OCI-LY3 (cell line): Measurements from ENCODE around the gene BTBD19.

Source experiments
- H2AFZ ChIP-seq: fragments of 200-600, 300-600 bp; shearing (Covaris generic); 2 replicates; pipeline ENCODE4 v1.6.0; 2014; ENCODE audit warnings: antibody characterized with exemption, low read depth, low read length
- H3K27ac ChIP-seq: fragments of 200-600, 300-600 bp; sonication (generic); 2 replicates; pipeline ENCODE4 v1.5.1; 2014; ENCODE audit warnings: mild to moderate bottlenecking, low read length, moderate library complexity, mixed read lengths
- H3K27me3 ChIP-seq: fragments of 200-600, 300-600 bp; sonication (generic); 2 replicates; pipeline ENCODE4 v1.6.1; 2014; ENCODE audit warnings: low read depth, low read length, mixed read lengths
- H3K36me3 ChIP-seq: fragments of 200-600, 300-600 bp; sonication (generic); replicated peaks from 2 replicates; pipeline ENCODE3; 2014; ENCODE audit warnings: low read depth, low read length, mixed read lengths
- H3K4me1 ChIP-seq: fragments of 300-600, 200-600 bp; sonication (generic); 2 replicates; pipeline ENCODE4 v1.6.1; 2014; ENCODE audit warnings: low read length, mixed read lengths
- H3K4me2 ChIP-seq: fragments of 200-600, 300-600 bp; sonication (generic); 2 replicates; pipeline ENCODE4 v1.6.1; 2014; ENCODE audit warnings: low read length, mixed read lengths
- H3K4me3 ChIP-seq: fragments of 300-600, 200-600 bp; sonication (generic); 2 replicates; pipeline ENCODE4 v1.5.1; 2014; ENCODE audit warnings: antibody characterized with exemption, mild to moderate bottlenecking, low read length, moderate library complexity
- H3K79me2 ChIP-seq: fragments of 300-600, 200-600 bp; shearing (Covaris generic); 2 replicates; pipeline ENCODE4 v1.6.1; 2014; ENCODE audit warnings: mild to moderate bottlenecking, low read length, mixed read lengths
- H3K9ac ChIP-seq: fragments of 300-600, 200-600 bp; shearing (Covaris generic); 2 replicates; pipeline ENCODE4 v1.6.0; 2014; ENCODE audit warnings: mild to moderate bottlenecking, low read length, moderate library complexity
- H3K9me3 ChIP-seq: fragments of 200-600, 300-600 bp; shearing (Covaris generic); 2 replicates; pipeline ENCODE4 v1.6.1; 2014; ENCODE audit warnings: low read length, mixed read lengths; ENCODE audit not compliant: insufficient read depth
- H4K20me1 ChIP-seq: fragments of 200-600, 300-600 bp; sonication (generic); 2 replicates; pipeline ENCODE4 v1.6.1; 2016; ENCODE audit warnings: low read length, mixed read lengths; ENCODE audit not compliant: insufficient read depth
- CTCF ChIP-seq: fragments of 200-600, 300-600 bp; sonication (generic); IDR thresholded peaks from 2 replicates; pipeline ENCODE4 v1.5.1; 2014; ENCODE audit warnings: antibody characterized with exemption, low read length, low read depth
- EZH2phosphoT487 ChIP-seq: fragments of 200-600 bp; shearing (Covaris generic); IDR thresholded peaks from 2 replicates; pipeline ENCODE4 v1.6.1; 2018; ENCODE audit warnings: antibody characterized with exemption, mixed run types, low read depth

BTBD19 gene

GRCh38 chr1:44817771-44818495 lies 9.6 kb downstream of the BTBD19 start:
- peaks cover 29% of the 10 kb centered on the region for H3K36me3 ChIP-seq
- no peaks in the 10 kb centered on the region for H3K27me3 ChIP-seq
- no peaks in the 10 kb centered on the region for H3K9me3 ChIP-seq
- H3K4me1 ChIP-seq = peaks cover 19% of the 10 kb centered on the region
- no peak overlapping the region for H3K4me3 ChIP-seq
- H3K27ac ChIP-seq = peak overlapping the region; percentile 100; the same call in 1 of the 2 replicates
- no peaks in the 10 kb centered on the region for H3K79me2 ChIP-seq
- no peaks in the 10 kb centered on the region for H4K20me1 ChIP-seq
- no peak overlapping the region for H2AFZ ChIP-seq
- no peak overlapping the region for H3K9ac ChIP-seq
- H3K4me2 ChIP-seq = no peak overlapping the region
- no peak for TF ChIP-seq EZH2phosphoT487
- TF ChIP-seq CTCF = no peak

DNA sequence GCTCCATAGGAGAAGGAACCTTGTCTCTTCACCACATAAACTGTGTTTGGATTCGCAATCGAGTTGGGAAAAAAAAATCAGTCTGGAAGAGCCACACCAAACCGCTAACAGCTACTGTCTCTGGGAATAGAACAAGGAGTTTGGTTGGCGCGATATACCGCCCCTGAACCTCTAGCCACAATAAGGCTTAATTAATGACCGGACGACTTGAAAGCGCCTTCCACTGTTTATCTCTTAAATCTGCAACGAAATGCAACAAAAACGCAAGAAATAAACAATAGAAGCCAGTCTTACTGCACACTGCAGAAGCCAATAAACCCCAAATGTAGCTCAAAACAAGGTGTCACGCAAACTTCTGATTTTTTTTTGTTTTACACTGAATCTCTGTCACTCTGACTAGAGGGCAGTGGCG lies 10.9 kb downstream of the BTBD19 start:
- peak overlapping the region; percentile 98 for H3K9ac ChIP-seq
- H3K9me3 ChIP-seq = no peaks in the 10 kb centered on the region
- 0 out of 2 replicates have a peak overlapping the region, but pooled peaks have one; percentile 31 for H2AFZ ChIP-seq
- H3K79me2 ChIP-seq = no peaks in the 10 kb centered on the region
- TF ChIP-seq CTCF (no peak; the same call in 1 of the 2 replicates), EZH2phosphoT487 (no peak)
- H3K27ac ChIP-seq = peak overlapping the region; percentile 100
- H3K4me2 ChIP-seq = peak overlapping the region; percentile 100
- peaks cover 19% of the 10 kb centered on the region for H3K4me1 ChIP-seq
- H3K4me3 ChIP-seq = peak overlapping the region; percentile 97
- peaks cover 22% of the 10 kb centered on the region for H3K36me3 ChIP-seq
- no peaks in the 10 kb centered on the region for H4K20me1 ChIP-seq
- H3K27me3 ChIP-seq = no peaks in the 10 kb centered on the region

DNA sequence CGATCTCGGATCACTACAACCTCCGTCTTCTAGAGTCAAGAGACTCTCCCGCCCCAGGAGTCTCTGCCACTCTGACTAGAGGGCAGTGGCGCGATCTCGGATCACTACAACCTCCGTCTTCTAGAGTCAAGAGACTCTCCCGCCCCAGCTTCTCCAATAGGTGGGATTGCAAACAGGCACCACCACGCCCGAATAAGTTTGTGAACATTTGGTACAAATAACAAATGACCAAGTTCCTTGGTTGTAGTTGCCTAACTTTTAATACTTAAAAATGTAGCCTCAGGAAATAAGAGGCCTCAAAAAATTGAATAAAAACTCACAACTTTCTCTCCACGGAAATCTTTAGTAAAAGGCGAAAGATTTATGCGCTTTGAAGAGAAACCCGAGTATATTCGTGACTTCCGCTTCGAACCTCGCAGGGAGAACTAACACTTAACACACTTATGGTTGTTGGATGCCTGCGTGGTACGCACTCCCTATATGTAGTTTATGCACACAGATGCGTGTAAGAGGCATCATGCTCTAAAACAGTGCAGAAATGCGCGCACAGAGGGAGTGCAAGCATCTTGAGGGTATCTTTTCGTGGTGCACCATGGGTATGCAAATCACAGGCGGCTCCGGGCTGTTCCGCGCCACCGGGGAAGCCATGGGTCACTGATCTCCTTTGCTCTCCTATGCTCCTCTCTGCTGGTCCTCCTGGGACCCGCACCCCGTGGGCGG lies 11.4 kb downstream of the BTBD19 start:
- TF ChIP-seq CTCF = peak; percentile 15; the same call in 1 of the 2 replicates
- no peak for TF ChIP-seq EZH2phosphoT487

More for the DNA sequence above, 11.4 kb downstream of the BTBD19 start:
- peaks cover 19% of the 10 kb centered on the region for H3K4me1 ChIP-seq
- H2AFZ ChIP-seq = peak overlapping the region; percentile 83; the same call in 1 of the 2 replicates
- H3K9ac ChIP-seq = peak overlapping the region; percentile 98
- H3K4me3 ChIP-seq = peak overlapping the region; percentile 97
- H3K79me2 ChIP-seq = no peaks in the 10 kb centered on the region
- H3K36me3 ChIP-seq = peaks cover 22% of the 10 kb centered on the region
- H3K9me3 ChIP-seq = no peaks in the 10 kb centered on the region
- peak overlapping the region; percentile 100 for H3K27ac ChIP-seq
- H3K27me3 ChIP-seq = no peaks in the 10 kb centered on the region
- H3K4me2 ChIP-seq = peak overlapping the region; percentile 100
- H4K20me1 ChIP-seq = no peaks in the 10 kb centered on the region
